KMS-11 (cell line): Measurements from ENCODE around the gene ABTB2.

Experiments
- H2AFZ ChIP-seq: fragments of 200-600 bp; sonication (generic); 2 replicates; pipeline ENCODE4 v1.6.1; 2016; ENCODE audit warnings: antibody characterized with exemption, mixed run types, low read depth
- H3K27ac ChIP-seq: fragments of 200-600 bp; sonication (generic); 2 replicates; pipeline ENCODE4 v1.6.1; 2016; ENCODE audit warnings: mild to moderate bottlenecking, mixed run types
- H3K27me3 ChIP-seq: fragments of 200-600 bp; sonication (generic); 2 replicates; pipeline ENCODE4 v1.6.1; 2017; ENCODE audit warnings: mild to moderate bottlenecking, low read depth, mixed run types, moderate library complexity; ENCODE audit not compliant: insufficient read depth
- H3K36me3 ChIP-seq: fragments of 200-600 bp; sonication (generic); 2 replicates; pipeline ENCODE4 v1.6.1; 2017; ENCODE audit warnings: mild to moderate bottlenecking, mixed run types; ENCODE audit not compliant: insufficient read depth
- H3K4me1 ChIP-seq: fragments of 200-600 bp; sonication (generic); 2 replicates; pipeline ENCODE4 v1.6.1; 2016; ENCODE audit warnings: mild to moderate bottlenecking, low read depth, mixed run types; ENCODE audit not compliant: poor library complexity, severe bottlenecking
- H3K4me2 ChIP-seq: fragments of 200-600 bp; sonication (generic); 2 replicates; pipeline ENCODE4 v1.7.0; 2016; ENCODE audit warnings: mild to moderate bottlenecking, mixed run types
- H3K4me3 ChIP-seq: fragments of 200-600 bp; sonication (generic); IDR thresholded peaks from 2 replicates; pipeline ENCODE4 v1.6.1; 2017; ENCODE audit warnings: low read depth, low read length, mixed read lengths; ENCODE audit not compliant: insufficient read depth
- H3K79me2 ChIP-seq: fragments of 200-600 bp; sonication (generic); 2 replicates; pipeline ENCODE4 v1.6.1; 2016; ENCODE audit warnings: low read depth, mixed run types; ENCODE audit not compliant: insufficient read depth
- H3K9ac ChIP-seq: fragments of 200-600 bp; sonication (generic); 2 replicates; pipeline ENCODE4 v1.6.1; 2016; ENCODE audit warnings: mild to moderate bottlenecking, mixed run types
- H4K20me1 ChIP-seq: fragments of 200-600 bp; sonication (generic); 2 replicates; pipeline ENCODE4 v1.6.1; 2016; ENCODE audit warnings: mild to moderate bottlenecking, mixed run types; ENCODE audit not compliant: insufficient read depth
- CTCF ChIP-seq: fragments of 200-600 bp; sonication (generic); conservative IDR thresholded peaks from 2 replicates; pipeline ENCODE4 v1.6.1; 2017; ENCODE audit warnings: low read depth, mild to moderate bottlenecking, antibody characterized with exemption, low read length, moderate library complexity, mixed read lengths

The ABTB2 gene

GRCh38 chr11:34303028-34303570, 54.7 kb downstream of the ABTB2 start:
- H3K27ac ChIP-seq = no peak overlapping the region
- no peaks in the 10 kb centered on the region for H3K27me3 ChIP-seq
- no peaks in the 10 kb centered on the region for H3K36me3 ChIP-seq
- H3K4me1 ChIP-seq = no peaks in the 10 kb centered on the region
- H3K4me2 ChIP-seq = no peak overlapping the region
- no peak overlapping the region for H2AFZ ChIP-seq
- H3K79me2 ChIP-seq = no peaks in the 10 kb centered on the region
- no peak overlapping the region for H3K9ac ChIP-seq
- no peaks in the 10 kb centered on the region for H4K20me1 ChIP-seq
- TF ChIP-seq CTCF = no peak
- H3K4me3 ChIP-seq = no peak overlapping the region

DNA sequence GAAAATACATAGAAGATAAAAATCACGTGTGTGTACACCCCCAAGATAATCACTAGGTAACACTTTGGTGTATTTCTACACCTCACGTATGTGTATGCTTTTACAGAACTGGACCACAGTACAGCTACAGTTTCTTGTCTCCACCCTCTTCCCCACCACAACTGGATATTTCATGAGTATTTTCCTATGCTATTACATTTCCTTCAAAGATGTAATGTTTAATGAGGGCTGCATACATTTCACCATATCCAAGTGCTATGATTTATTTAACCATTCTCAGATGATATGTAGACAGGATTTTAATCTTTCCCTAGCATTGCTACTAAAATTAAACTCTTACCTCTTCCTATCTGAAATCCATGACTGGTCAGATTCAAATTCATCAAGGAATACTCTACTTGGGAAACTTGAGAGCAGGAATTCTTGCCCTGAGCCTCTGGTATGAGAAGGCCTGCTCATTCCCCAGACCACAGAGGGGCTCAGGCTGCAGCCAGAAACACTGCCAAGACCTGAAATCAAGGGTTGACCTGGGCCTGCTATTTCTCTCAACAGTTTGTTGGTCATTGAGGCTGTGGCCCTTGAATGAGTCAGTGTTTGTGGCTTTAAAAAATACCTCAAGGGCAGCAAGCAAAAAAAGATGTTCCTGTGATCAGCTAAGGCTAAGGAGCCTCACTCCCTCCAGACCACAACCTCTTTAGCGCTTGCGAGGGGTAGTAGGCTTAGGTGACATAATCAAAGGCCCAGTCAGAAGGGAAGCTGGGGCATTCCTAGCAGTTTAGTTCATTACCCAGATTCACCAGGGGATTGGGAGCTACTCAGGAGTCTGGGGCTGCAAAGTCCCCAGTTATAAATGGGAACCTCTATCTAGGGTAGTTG, 55.5 kb downstream of the ABTB2 start:
- Histone ChIP-seq H3K27me3 (no peaks in the 10 kb centered on the region), H2AFZ (no peak overlapping the region), H3K4me3 (no peak overlapping the region), H3K27ac (no peak overlapping the region), H3K4me1 (no peaks in the 10 kb centered on the region), H3K9ac (no peak overlapping the region), H3K4me2 (no peak overlapping the region), H3K36me3 (no peaks in the 10 kb centered on the region), H4K20me1 (no peaks in the 10 kb centered on the region), H3K79me2 (no peaks in the 10 kb centered on the region)
- no peak for TF ChIP-seq CTCF

- H3K27me3 ChIP-seq = no peaks in the 10 kb centered on the region
- no peak for TF ChIP-seq CTCF
- no peaks in the 10 kb centered on the region for H3K79me2 ChIP-seq
- H3K4me2 ChIP-seq = no peak overlapping the region
- H2AFZ ChIP-seq = no peak overlapping the region
- no peak overlapping the region for H3K27ac ChIP-seq
- no peaks in the 10 kb centered on the region for H4K20me1 ChIP-seq
- no peak overlapping the region for H3K4me3 ChIP-seq
- no peaks in the 10 kb centered on the region for H3K36me3 ChIP-seq
- H3K4me1 ChIP-seq = no peaks in the 10 kb centered on the region
- H3K9ac ChIP-seq = no peak overlapping the region
These were observed 56.9 kb downstream of the ABTB2 start for GRCh38 chr11:34300926-34301295.

DNA sequence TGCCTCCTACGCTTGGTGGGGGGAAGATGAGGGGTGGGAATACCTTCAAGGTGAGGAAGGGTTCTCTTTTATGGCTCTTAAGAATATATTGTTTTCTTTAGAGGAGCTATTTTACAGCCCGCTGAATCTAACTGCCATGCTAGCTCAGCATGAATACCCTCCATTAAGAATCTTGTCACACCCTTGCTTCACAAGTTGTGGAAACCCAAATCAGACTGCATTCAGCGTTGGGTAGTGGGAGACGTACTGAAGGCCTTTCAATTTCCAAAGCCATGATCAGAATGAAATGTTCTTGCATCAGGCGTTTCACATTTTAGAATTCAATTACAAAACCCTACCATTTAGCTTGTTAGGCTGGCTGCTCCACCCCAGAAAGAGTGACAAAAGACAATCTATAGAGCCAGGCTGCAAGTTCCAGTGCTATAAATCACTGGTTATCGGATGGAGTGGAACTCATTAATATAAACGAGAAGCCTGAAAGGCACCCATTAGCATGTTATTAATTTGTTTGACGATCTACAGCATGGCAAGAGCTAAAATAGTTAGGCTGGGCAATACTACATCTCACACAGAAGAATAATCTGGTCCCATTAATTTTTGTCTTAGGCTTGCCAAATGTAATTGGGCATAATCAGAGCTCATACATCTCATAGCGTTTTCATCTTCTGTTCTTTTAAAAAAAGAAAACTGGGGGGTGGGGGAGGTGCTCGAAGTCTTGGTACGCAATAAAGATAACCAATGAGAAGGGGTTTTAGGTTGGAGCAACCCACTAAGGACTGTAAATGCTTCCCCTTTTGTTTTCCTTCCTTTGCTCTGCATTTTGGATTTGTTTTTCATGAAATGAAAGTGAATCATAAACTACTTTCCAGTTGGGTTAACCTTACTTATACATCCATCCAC, 57.5 kb downstream of the ABTB2 start:
- H3K9ac ChIP-seq = no peak overlapping the region
- no peaks in the 10 kb centered on the region for H3K36me3 ChIP-seq
- H3K4me3 ChIP-seq = no peak overlapping the region
- H3K27me3 ChIP-seq = no peaks in the 10 kb centered on the region
- H3K4me2 ChIP-seq = no peak overlapping the region
- no peak overlapping the region for H2AFZ ChIP-seq
- H3K4me1 ChIP-seq = no peaks in the 10 kb centered on the region
- H3K79me2 ChIP-seq = no peaks in the 10 kb centered on the region
- TF ChIP-seq CTCF = no peak
- H4K20me1 ChIP-seq = no peaks in the 10 kb centered on the region
- no peak overlapping the region for H3K27ac ChIP-seq
